Caki2 (cell line): ENCODE results near the gene NOD2. TPM values are rescaled to one million over a fixed set of nuclear protein-coding genes. Genes with fewer than 3 reads are reported as not detected.

Experiments used
- DNase-seq: peaks from one replicate; pipeline ENCODE4 v3.0.0-alpha.2; 2015; ENCODE audit warnings: low read depth
- in situ Hi-C: cut with HindIII; loops from 2 replicates; pipeline ENCODE4 v1.10.0; 2016; ENCODE audit warnings: low sequenced_read_pairs, low pct_unique_long_range_greater_than_20kb, mixed read lengths
- total RNA-seq: library from RNA; depleted of rRNA; stranded (reverse); fragments of >200 nt; shearing (Covaris generic); gene quantifications from 2 replicates; pipeline ENCODE4 v1.2.3, GENCODE V29; 2014; ENCODE audit warnings: low replicate concordance

Gene NOD2
- total RNA-seq, 1 experiment from 2014 or later, result not detected

- no peak for DNase-seq
- in situ Hi-C loops, result no loop called here
Observed at GRCh38 chr16:50724306-50724705, 30.9 kb downstream of the NOD2 start.

- no peak for DNase-seq
- in situ Hi-C loops, result no loop called here
Observed at GRCh38 chr16:50731130-50731988, 38.0 kb downstream of the NOD2 start.

GRCh38 chr16:50731989-50732832 lies 38.8 kb downstream of the NOD2 start:
- DNase-seq, result no peak
- in situ Hi-C loops, result no loop called here

- in situ Hi-C loops, result no loop called here
- DNase-seq, result no peak
Observed at GRCh38 chr16:50733468-50733867, 40.1 kb downstream of the NOD2 start.

- in situ Hi-C loops, result no loop called here
- DNase-seq, result no peak
Observed at GRCh38 chr16:50735629-50736122, 42.3 kb downstream of the NOD2 start.

- in situ Hi-C loops, result no loop called here
- DNase-seq, result no peak
Observed at GRCh38 chr16:50736448-50736847, 43.0 kb downstream of the NOD2 start.

- in situ Hi-C loops, result no loop called here
Observed at GRCh38 chr16:50737420-50737959, 44.1 kb downstream of the NOD2 start.

GRCh38 chr16:50739031-50739430 lies 45.6 kb downstream of the NOD2 start:
- DNase-seq, result no peak
- in situ Hi-C loops, result no loop called here

More at GRCh38 chr16:50737420-50737959, 44.1 kb downstream of the NOD2 start:
- DNase-seq, result no peak

- in situ Hi-C loops, result no loop called here
- DNase-seq, result no peak
Observed at GRCh38 chr16:50740736-50741135, 47.3 kb downstream of the NOD2 start.

GRCh38 chr16:50741225-50741780 lies 47.9 kb downstream of the NOD2 start:
- in situ Hi-C loops, result no loop called here

GRCh38 chr16:50741781-50742575 lies 48.6 kb downstream of the NOD2 start, which contains the start of gene CYLD:
Gene CYLD (plus strand): TSS chr16:50742086. CDS start chr16:50749699, 7,613 bp downstream.
- in situ Hi-C loops, result no loop called here
- DNase-seq, result peak; percentile 99

More at GRCh38 chr16:50741225-50741780, 47.9 kb downstream of the NOD2 start:
- DNase-seq, result no peak

- in situ Hi-C loops, result no loop called here
- no peak for DNase-seq
Observed at GRCh38 chr16:50742576-50743200, 49.3 kb downstream of the NOD2 start.

GRCh38 chr16:50743581-50744225 lies 50.3 kb downstream of the NOD2 start:
- in situ Hi-C loops, result no loop called here

GRCh38 chr16:50744881-50745280 lies 51.5 kb downstream of the NOD2 start:
- in situ Hi-C loops, result no loop called here
- no peak for DNase-seq

More at GRCh38 chr16:50743581-50744225, 50.3 kb downstream of the NOD2 start:
- no peak for DNase-seq

- DNase-seq, result no peak
- in situ Hi-C loops, result no loop called here
Observed at GRCh38 chr16:50745940-50746339, 52.5 kb downstream of the NOD2 start.

- in situ Hi-C loops, result no loop called here
- no peak for DNase-seq
Observed at GRCh38 chr16:50747207-50747956, 54.0 kb downstream of the NOD2 start.
